C4-2B (cell line): ENCODE results near the gene SYT1.

Experiments used
- CTCF ChIP-seq: fragments of 450-650 bp; conservative IDR thresholded peaks from 2 replicates; pipeline ENCODE4 v1.5.1; 2017; ENCODE audit warnings: mild to moderate bottlenecking
- ZFX ChIP-seq: fragments of 450-650 bp; IDR thresholded peaks from 2 replicates; pipeline ENCODE4 v1.6.1; 2017

GRCh38 chr12:79019672-79020071 lies 155.1 kb downstream of the SYT1 start:
- no peak for TF ChIP-seq CTCF
- TF ChIP-seq ZFX, result no peak
